Endodermal cell (in vitro differentiated cells): ENCODE results near the gene CDH23. TPM values are rescaled to one million over a fixed set of nuclear protein-coding genes. Genes with fewer than 3 reads are reported as not detected.
A peak's percentile ranks its signal among the peaks of the same experiment; 100 is the strongest.

Source experiments
- DNase-seq: peaks from one replicate; pipeline ENCODE4 v3.0.0-alpha.2; 2017
- H3K27ac ChIP-seq: 2 replicates; pipeline ENCODE4 v1.5.1; 2013; ENCODE audit warnings: mild to moderate bottlenecking, low read depth, low read length, moderate library complexity
- H3K27me3 ChIP-seq: 2 replicates; pipeline ENCODE4 v1.6.1; 2013; ENCODE audit warnings: mild to moderate bottlenecking, low read length, moderate library complexity; ENCODE audit not compliant: insufficient read depth, control insufficient read depth, poor library complexity, severe bottlenecking
- H3K36me3 ChIP-seq: 2 replicates; pipeline ENCODE4 v1.7.0; 2013; ENCODE audit warnings: mild to moderate bottlenecking, low read length, moderate library complexity; ENCODE audit not compliant: control insufficient read depth, insufficient read depth
- H3K4me1 ChIP-seq: one replicate; pipeline ENCODE4 v1.7.0; 2013; ENCODE audit warnings: low read length; ENCODE audit not compliant: control insufficient read depth, insufficient read depth
- H3K4me3 ChIP-seq: 2 replicates; pipeline ENCODE4 v1.5.1; 2013; ENCODE audit warnings: mild to moderate bottlenecking, low read length, moderate library complexity
- H3K9ac ChIP-seq: 2 replicates; pipeline ENCODE4 v1.6.1; 2013; ENCODE audit warnings: mild to moderate bottlenecking, low read length, moderate library complexity; ENCODE audit not compliant: poor library complexity, severe bottlenecking; ENCODE audit errors: extremely low read depth
- H3K9me3 ChIP-seq: 2 replicates; pipeline ENCODE4 v1.6.1; 2013; ENCODE audit warnings: mild to moderate bottlenecking, low read length, moderate library complexity; ENCODE audit not compliant: control insufficient read depth
- H3K27ac Mint-ChIP-seq: 2 replicates; pipeline ENCODE4 v1.8.0; 2020; ENCODE audit warnings: mixed read lengths
- H3K27me3 Mint-ChIP-seq: 2 replicates; pipeline ENCODE4 v1.8.0; 2021; ENCODE audit warnings: mild to moderate bottlenecking, mixed read lengths; ENCODE audit not compliant: insufficient read depth
- H3K36me3 Mint-ChIP-seq: 2 replicates; pipeline ENCODE4 v1.8.0; 2020; ENCODE audit warnings: low read depth, mixed read lengths
- H3K4me1 Mint-ChIP-seq: 2 replicates; pipeline ENCODE4 v1.8.0; 2020; ENCODE audit warnings: mixed read lengths
- H3K4me3 Mint-ChIP-seq: 2 replicates; pipeline ENCODE4 v1.8.0; 2020; ENCODE audit warnings: mild to moderate bottlenecking, moderate library complexity, mixed read lengths
- H3K9me3 Mint-ChIP-seq: 2 replicates; pipeline ENCODE4 v1.8.0; 2020; ENCODE audit warnings: mild to moderate bottlenecking, mixed read lengths
- WGBS, 2 experiments: methylation state at CpG; one replicate each; pipeline versions ENCODE4 v1.1.5 to v1.1.7; 2013; ENCODE audit warnings: missing lambda C conversion rate in 2 of 2, mixed read lengths in 1 of 2; ENCODE audit not compliant: insufficient coverage in 1 of 2, insufficient read length in 1 of 2; 5-methylcytosine and 5-hydroxymethylcytosine counted together
- total RNA-seq, 2 donors: library from RNA; stranded (reverse); fragmentation: NEBNext Ultra II Directional in 1 of 2; extraction: Animal tissue kit (Norgen Biotek cat#: 25700) in 1 of 2; gene quantifications; 2 replicates in 1 of 2; 3 replicates in 1 of 2; pipeline ENCODE4 v1.2.1, GENCODE V29; 2021
- TF ChIP-seq, protein P1 (sequence below): fragments of 200-600 bp; sonication (generic); conservative IDR thresholded peaks from 2 replicates; pipeline ENCODE4 v1.5.0; 2021; ENCODE audit warnings: antibody characterized with exemption, mild to moderate bottlenecking

CDH23 gene
- total RNA-seq, 2 donors from 2014 or later, result 2.1 to 4.2 TPM

DNA sequence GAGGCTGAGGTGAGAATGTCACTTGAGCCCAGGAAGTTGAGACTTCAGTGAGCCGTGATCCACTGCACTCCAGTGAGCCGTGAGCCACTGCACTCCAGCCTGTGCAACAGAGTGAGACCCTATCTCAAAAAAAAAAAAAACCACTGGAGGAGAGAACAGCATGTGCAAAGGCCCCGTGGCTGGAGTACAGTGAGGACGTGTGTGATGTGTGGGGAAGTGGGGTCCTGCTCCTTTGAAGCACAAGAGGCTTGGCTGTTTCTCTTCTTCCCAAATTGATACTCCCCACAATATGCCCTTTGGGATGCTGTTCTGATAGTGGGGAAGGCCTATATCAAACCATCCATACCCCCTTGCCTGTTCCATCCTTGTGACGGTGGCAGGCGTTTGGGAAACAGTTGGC, 254.7 kb downstream of the CDH23 start:
- peaks cover 28% of the 10 kb centered on the region for H3K4me1 ChIP-seq
- Mint-ChIP-seq H3K27ac (no peak overlapping the region), H3K4me3 (no peak overlapping the region), H3K36me3 (no peaks in the 10 kb centered on the region), H3K27me3 (peaks cover 4% of the 10 kb centered on the region), H3K4me1 (peaks cover 50% of the 10 kb centered on the region), H3K9me3 (no peaks in the 10 kb centered on the region)
- no peak overlapping the region for H3K27ac ChIP-seq
- no peak overlapping the region for H3K4me3 ChIP-seq
- WGBS, 2 experiments, result 96 to 100% methylated on average over 3 to 4 of the region's 6 CpGs
- H3K9ac ChIP-seq, result no peak overlapping the region
- DNase-seq, result no peak
- no peaks in the 10 kb centered on the region for H3K36me3 ChIP-seq
- H3K9me3 ChIP-seq, result no peaks in the 10 kb centered on the region
- no peaks in the 10 kb centered on the region for H3K27me3 ChIP-seq
- TF ChIP-seq, protein P1, sequence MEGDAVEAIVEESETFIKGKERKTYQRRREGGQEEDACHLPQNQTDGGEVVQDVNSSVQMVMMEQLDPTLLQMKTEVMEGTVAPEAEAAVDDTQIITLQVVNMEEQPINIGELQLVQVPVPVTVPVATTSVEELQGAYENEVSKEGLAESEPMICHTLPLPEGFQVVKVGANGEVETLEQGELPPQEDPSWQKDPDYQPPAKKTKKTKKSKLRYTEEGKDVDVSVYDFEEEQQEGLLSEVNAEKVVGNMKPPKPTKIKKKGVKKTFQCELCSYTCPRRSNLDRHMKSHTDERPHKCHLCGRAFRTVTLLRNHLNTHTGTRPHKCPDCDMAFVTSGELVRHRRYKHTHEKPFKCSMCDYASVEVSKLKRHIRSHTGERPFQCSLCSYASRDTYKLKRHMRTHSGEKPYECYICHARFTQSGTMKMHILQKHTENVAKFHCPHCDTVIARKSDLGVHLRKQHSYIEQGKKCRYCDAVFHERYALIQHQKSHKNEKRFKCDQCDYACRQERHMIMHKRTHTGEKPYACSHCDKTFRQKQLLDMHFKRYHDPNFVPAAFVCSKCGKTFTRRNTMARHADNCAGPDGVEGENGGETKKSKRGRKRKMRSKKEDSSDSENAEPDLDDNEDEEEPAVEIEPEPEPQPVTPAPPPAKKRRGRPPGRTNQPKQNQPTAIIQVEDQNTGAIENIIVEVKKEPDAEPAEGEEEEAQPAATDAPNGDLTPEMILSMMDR, result no peak

DNA sequence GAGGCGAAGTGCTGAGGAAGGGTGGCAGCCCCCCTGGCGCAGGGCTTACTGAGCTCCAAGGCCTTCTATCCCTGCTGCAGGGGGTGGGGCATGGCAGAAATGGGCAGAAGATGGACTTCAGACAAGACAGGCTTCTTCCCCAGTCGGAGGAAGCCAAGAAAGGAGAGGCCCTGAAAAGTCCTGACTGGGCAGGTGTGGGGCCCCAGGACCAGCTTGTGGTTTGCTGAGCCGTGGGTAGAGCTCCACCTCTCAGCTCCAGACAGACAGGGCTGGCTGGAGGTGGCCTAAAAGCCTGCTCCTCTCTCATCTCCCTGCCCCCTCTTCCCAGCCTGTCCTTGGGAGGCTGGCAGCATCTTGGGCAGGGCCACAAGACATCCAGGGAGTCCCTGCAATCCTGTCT, 255.2 kb downstream of the CDH23 start:
- H3K4me3 Mint-ChIP-seq, result no peak overlapping the region
- no peaks in the 10 kb centered on the region for H3K9me3 ChIP-seq
- H3K27ac ChIP-seq, result no peak overlapping the region
- 88 to 93% methylated on average over 3 to 4 of the region's 4 CpGs for WGBS, 2 experiments
- peaks cover 54% of the 10 kb centered on the region for H3K4me1 Mint-ChIP-seq
- H3K9me3 Mint-ChIP-seq, result no peaks in the 10 kb centered on the region
- DNase-seq, result no peak
- H3K36me3 Mint-ChIP-seq, result no peaks in the 10 kb centered on the region
- no peak overlapping the region for H3K9ac ChIP-seq
- H3K27me3 ChIP-seq, result no peaks in the 10 kb centered on the region
- H3K4me1 ChIP-seq, result peaks cover 30% of the 10 kb centered on the region
- H3K27me3 Mint-ChIP-seq, result peaks cover 4% of the 10 kb centered on the region
- H3K27ac Mint-ChIP-seq, result no peak overlapping the region
- H3K4me3 ChIP-seq, result no peak overlapping the region
- no peaks in the 10 kb centered on the region for H3K36me3 ChIP-seq
- TF ChIP-seq, protein P1, result no peak

GRCh38 chr10:71653044-71653443, 256.3 kb downstream of the CDH23 start:
- H3K27me3 ChIP-seq, result no peaks in the 10 kb centered on the region
- no peaks in the 10 kb centered on the region for H3K9me3 Mint-ChIP-seq
- H3K4me3 Mint-ChIP-seq, result no peak overlapping the region
- no peaks in the 10 kb centered on the region for H3K36me3 Mint-ChIP-seq
- H3K4me3 ChIP-seq, result no peak overlapping the region
- peak overlapping the region; percentile 61 for H3K27ac Mint-ChIP-seq
- peaks cover 4% of the 10 kb centered on the region for H3K27me3 Mint-ChIP-seq
- no peaks in the 10 kb centered on the region for H3K36me3 ChIP-seq
- H3K27ac ChIP-seq, result no peak overlapping the region
- TF ChIP-seq, protein P1, result no peak
- peaks cover 34% of the 10 kb centered on the region for H3K4me1 ChIP-seq
- 84% methylated on average over 1 of the region's 1 CpG; no CpG with 5 or more reads in 1 of the 2 experiments for WGBS, 2 experiments
- peaks cover 58% of the 10 kb centered on the region for H3K4me1 Mint-ChIP-seq
- DNase-seq, result no peak
- H3K9ac ChIP-seq, result no peak overlapping the region
- H3K9me3 ChIP-seq, result no peaks in the 10 kb centered on the region
